Measurements from ENCODE around the gene CHD3. TPM values are rescaled to one million over a fixed set of nuclear protein-coding genes. Genes with fewer than 3 reads are reported as not detected.
A peak's percentile ranks its signal among the peaks of the same experiment; 100 is the strongest.

Gene CHD3
- total and polyA plus RNA-seq, 2 donors (not counting 3 experiments of a cell fraction or from before 2014, with no cell fraction given) = 102 to 185 TPM

- TF ChIP-seq CTCF (IDR thresholded peaks at IDR 0.05; ENCODE audit: extremely low read depth in 1 of 2, insufficient read depth in 1 of 2, low read depth in 1 of 2, low read length in 2 of 2) (peak in 1 of 2 donors; percentile 29), POLR2AphosphoS5 (IDR thresholded peaks at IDR 0.05; ENCODE audit: insufficient read depth, low read depth, low read length) (no peak), EZH2 (IDR thresholded peaks at IDR 0.05; ENCODE audit: borderline replicate concordance, low read depth, low read length, severe bottlenecking) (no peak)
- TF ChIP-seq, protein P1, sequence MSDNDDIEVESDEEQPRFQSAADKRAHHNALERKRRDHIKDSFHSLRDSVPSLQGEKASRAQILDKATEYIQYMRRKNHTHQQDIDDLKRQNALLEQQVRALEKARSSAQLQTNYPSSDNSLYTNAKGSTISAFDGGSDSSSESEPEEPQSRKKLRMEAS (IDR thresholded peaks at IDR 0.05; ENCODE audit: insufficient read depth, insufficient read length) = no peak
- CTCF ChIA-PET = interaction anchor here (0.9 to 4.2 kb wide), 17 partner anchors 17 to 189 kb away, joined by 3 to 42 read pairs (median 7); partner anchors contain the start of genes NAA38 and RNF227
- peak overlapping the region; percentile 91 for H2AFZ ChIP-seq (ENCODE audit: low read depth, low read length)
- FAIRE-seq = peak; percentile 78
- H3K9me3 ChIP-seq (replicated peaks; ENCODE audit: control insufficient read depth, insufficient read depth, low read length) = no peaks in the 10 kb centered on the region
- H3K27me3 ChIP-seq (ENCODE audit: control insufficient read depth in 2 of 2, insufficient read depth in 2 of 2, low read length in 2 of 2) = no peaks in the 10 kb centered on the region
- BruUV-seq (replicated peaks) = no TSS peak
- peaks cover 2 to 6% of the 10 kb centered on the region in 2 experiments for H3K36me3 ChIP-seq (ENCODE audit: control insufficient read depth in 2 of 2, extremely low read depth in 1 of 2, insufficient read depth in 2 of 2, low read length in 2 of 2)
- H3K4me1 ChIP-seq (ENCODE audit: control insufficient read depth, extremely low read depth, insufficient read depth, low read length) = peaks cover 23% of the 10 kb centered on the region
- peak overlapping the region; percentile 74 to 98 (median 96) for H3K4me3 ChIP-seq (replicated peaks in 1 of 3; ENCODE audit: insufficient read depth in 1 of 3, low read depth in 1 of 3, low read length in 3 of 3)
- peak; percentile 52 for DNase-seq (ENCODE audit: low read depth, low spot score)
- no peaks in the 10 kb centered on the region for H4K20me1 ChIP-seq (replicated peaks; ENCODE audit: control insufficient read depth, extremely low read depth, insufficient read depth, low read length)
- intact Hi-C loops (cut with micrococcal nuclease) (loop anchor here (1.0 kb wide), 2 partner anchors 46 to 76 kb away; partner anchors contain the start of gene NAA38), dilution Hi-C loops (cut with MboI; ENCODE audit: extremely low pct_ligation_motif_present, low sequenced_read_pairs) (no loop called here)
- H3K27ac ChIP-seq (ENCODE audit: insufficient read depth, low read depth, low read length) = peak overlapping the region; percentile 66
- no peaks in the 10 kb centered on the region for H3K9me1 ChIP-seq (replicated peaks; ENCODE audit: control insufficient read depth, extremely low read depth, insufficient read depth, low read length)
- peaks cover 34% of the 10 kb centered on the region for H3K79me2 ChIP-seq (ENCODE audit: control insufficient read depth, insufficient read depth, low read length)
- POLR2A ChIA-PET = no interaction called here
- peak overlapping the region; percentile 99 for H3K4me2 ChIP-seq (ENCODE audit: insufficient read depth, low read length)
- H3K9ac ChIP-seq (replicated peaks; ENCODE audit: extremely low read depth, insufficient read depth, low read length) = peak overlapping the region; percentile 87
Observed at GRCh38 chr17:7932949-7933348, 44.4 kb downstream of the CHD3 start.

- ChIA-PET POLR2A (interaction anchor here (0.6 kb wide), 1 partner anchor 37 kb away, joined by 4 read pairs; no protein-coding TSS in a partner anchor), CTCF (interaction anchor here (1.0 to 1.3 kb wide), 2 partner anchors 12 to 105 kb away, joined by 3 to 4 read pairs; no protein-coding TSS in a partner anchor)
- intact Hi-C loops (cut with micrococcal nuclease) (no loop called here), dilution Hi-C loops (cut with MboI; ENCODE audit: extremely low pct_ligation_motif_present, low sequenced_read_pairs) (no loop called here)
- Histone ChIP-seq H2AFZ (ENCODE audit: low read depth, low read length) (no peak overlapping the region), H3K4me2 (ENCODE audit: insufficient read depth, low read length) (no peak overlapping the region), H4K20me1 (replicated peaks; ENCODE audit: control insufficient read depth, extremely low read depth, insufficient read depth, low read length) (no peaks in the 10 kb centered on the region), H3K79me2 (ENCODE audit: control insufficient read depth, insufficient read depth, low read length) (peaks cover 33% of the 10 kb centered on the region), H3K9me1 (replicated peaks; ENCODE audit: control insufficient read depth, extremely low read depth, insufficient read depth, low read length) (no peaks in the 10 kb centered on the region), H3K36me3 (ENCODE audit: control insufficient read depth in 2 of 2, extremely low read depth in 1 of 2, insufficient read depth in 2 of 2, low read length in 2 of 2) (peaks cover 9 to 16% of the 10 kb centered on the region in 2 experiments), H3K4me1 (ENCODE audit: control insufficient read depth, extremely low read depth, insufficient read depth, low read length) (peaks cover 22% of the 10 kb centered on the region), H3K9ac (replicated peaks; ENCODE audit: extremely low read depth, insufficient read depth, low read length) (no peak overlapping the region), H3K27ac (ENCODE audit: insufficient read depth, low read depth, low read length) (no peak overlapping the region), H3K27me3 (ENCODE audit: control insufficient read depth in 2 of 2, insufficient read depth in 2 of 2, low read length in 2 of 2) (no peaks in the 10 kb centered on the region), H3K4me3 (replicated peaks in 1 of 3; ENCODE audit: insufficient read depth in 1 of 3, low read depth in 1 of 3, low read length in 3 of 3) (no peak overlapping the region), H3K9me3 (replicated peaks; ENCODE audit: control insufficient read depth, insufficient read depth, low read length) (no peaks in the 10 kb centered on the region)
- no TSS peak for BruUV-seq (replicated peaks)
- FAIRE-seq (no peak), DNase-seq (ENCODE audit: low read depth, low spot score) (no peak)
- no peak for TF ChIP-seq EZH2 (IDR thresholded peaks at IDR 0.05; ENCODE audit: borderline replicate concordance, low read depth, low read length, severe bottlenecking)
- no peak for TF ChIP-seq FOS (IDR thresholded peaks at IDR 0.05; ENCODE audit: borderline replicate concordance, insufficient read depth, low read length)
- no peak for TF ChIP-seq MYC (IDR thresholded peaks at IDR 0.05; ENCODE audit: low read depth, low read length)
- TF ChIP-seq GATA2 (IDR thresholded peaks at IDR 0.05; ENCODE audit: insufficient read depth, insufficient read length, low read depth, low read length) = no peak
- no peak for TF ChIP-seq POLR2A (IDR thresholded peaks at IDR 0.05; ENCODE audit: low read depth, low read length)
- TF ChIP-seq CTCF (IDR thresholded peaks at IDR 0.05; ENCODE audit: extremely low read depth in 1 of 2, insufficient read depth in 1 of 2, low read depth in 1 of 2, low read length in 2 of 2) = no peak
- no peak for TF ChIP-seq JUN (IDR thresholded peaks at IDR 0.05; ENCODE audit: borderline replicate concordance, insufficient read depth, insufficient read length, low read depth)
- no peak for TF ChIP-seq POLR2AphosphoS5 (IDR thresholded peaks at IDR 0.05; ENCODE audit: insufficient read depth, low read depth, low read length)
- TF ChIP-seq, protein P1 (IDR thresholded peaks at IDR 0.05; ENCODE audit: insufficient read depth, insufficient read length) = no peak
Observed at GRCh38 chr17:7935859-7936258, 47.3 kb downstream of the CHD3 start.
